ENCODE results near the gene SMC3. TPM values are rescaled to one million over a fixed set of nuclear protein-coding genes. Genes with fewer than 3 reads are reported as not detected.
A peak's percentile ranks its signal among the peaks of the same experiment; 100 is the strongest.

SMC3 gene
- total RNA-seq, 1 donor from 2014 or later: 39.8 TPM

- peaks cover 41% of the 10 kb centered on the region for H3K4me1 Mint-ChIP-seq (ENCODE audit: unreplicated experiment)
- DNase-seq (ENCODE audit: extremely low spot score, unreplicated experiment): no peak
Measured at GRCh38 chr10:110648692-110649346, 81.3 kb downstream of the SMC3 start.

GRCh38 chr10:110649347-110650264 is 82.1 kb downstream of the SMC3 start:
- no peak for DNase-seq (ENCODE audit: extremely low spot score, unreplicated experiment)
- no peak for TF ChIP-seq CTCF (IDR thresholded peaks at IDR 0.05)
- H3K36me3 Mint-ChIP-seq (ENCODE audit: unreplicated experiment): no peaks in the 10 kb centered on the region
- H3K4me1 Mint-ChIP-seq (ENCODE audit: unreplicated experiment): peaks cover 40% of the 10 kb centered on the region
- no peaks in the 10 kb centered on the region for H3K9me3 Mint-ChIP-seq (ENCODE audit: unreplicated experiment)
- no peak overlapping the region for H3K4me3 Mint-ChIP-seq (ENCODE audit: unreplicated experiment)
- peaks cover 10% of the 10 kb centered on the region for H3K27me3 Mint-ChIP-seq (ENCODE audit: unreplicated experiment)
- H3K27ac Mint-ChIP-seq (ENCODE audit: unreplicated experiment): no peak overlapping the region

More at GRCh38 chr10:110648692-110649346, 81.3 kb downstream of the SMC3 start:
- TF ChIP-seq CTCF (IDR thresholded peaks at IDR 0.05): peak; percentile 19
- Mint-ChIP-seq H3K27me3 (ENCODE audit: unreplicated experiment) (peaks cover 10% of the 10 kb centered on the region), H3K9me3 (ENCODE audit: unreplicated experiment) (no peaks in the 10 kb centered on the region), H3K27ac (ENCODE audit: unreplicated experiment) (no peak overlapping the region), H3K4me3 (ENCODE audit: unreplicated experiment) (no peak overlapping the region), H3K36me3 (ENCODE audit: unreplicated experiment) (no peaks in the 10 kb centered on the region)

- H3K36me3 Mint-ChIP-seq (ENCODE audit: unreplicated experiment): no peaks in the 10 kb centered on the region
- H3K4me3 Mint-ChIP-seq (ENCODE audit: unreplicated experiment): no peak overlapping the region
- no peak for DNase-seq (ENCODE audit: extremely low spot score, unreplicated experiment)
- no peak overlapping the region for H3K27ac Mint-ChIP-seq (ENCODE audit: unreplicated experiment)
- H3K27me3 Mint-ChIP-seq (ENCODE audit: unreplicated experiment): peaks cover 7% of the 10 kb centered on the region
- H3K9me3 Mint-ChIP-seq (ENCODE audit: unreplicated experiment): no peaks in the 10 kb centered on the region
- TF ChIP-seq CTCF (IDR thresholded peaks at IDR 0.05): no peak
- peaks cover 40% of the 10 kb centered on the region for H3K4me1 Mint-ChIP-seq (ENCODE audit: unreplicated experiment)
Measured at GRCh38 chr10:110650265-110650668, 82.8 kb downstream of the SMC3 start.

GRCh38 chr10:110651044-110651958 is 83.8 kb downstream of the SMC3 start:
- Mint-ChIP-seq H3K9me3 (ENCODE audit: unreplicated experiment) (no peaks in the 10 kb centered on the region), H3K36me3 (ENCODE audit: unreplicated experiment) (no peaks in the 10 kb centered on the region), H3K4me1 (ENCODE audit: unreplicated experiment) (peaks cover 43% of the 10 kb centered on the region), H3K4me3 (ENCODE audit: unreplicated experiment) (peak overlapping the region; percentile 24), H3K27ac (ENCODE audit: unreplicated experiment) (peak overlapping the region; percentile 56), H3K27me3 (ENCODE audit: unreplicated experiment) (peaks cover 7% of the 10 kb centered on the region)
- DNase-seq (ENCODE audit: extremely low spot score, unreplicated experiment): no peak
- TF ChIP-seq CTCF (IDR thresholded peaks at IDR 0.05): no peak
